AG04450 (cell line): Measurements from ENCODE around the gene ITGA11. TPM values are rescaled to one million over a fixed set of nuclear protein-coding genes. Genes with fewer than 3 reads are reported as not detected.

Experiments
- CTCF ChIA-PET: fragments of 300-600, 350-600 bp; formaldehyde crosslinking; extraction: SDS; loops from one replicate; lab custom pipeline; 2022; ENCODE audit warnings: antibody characterized with exemption, inconsistent platforms; lab: Charles Lee
- POLR2A ChIA-PET: fragments of 350-600 bp; formaldehyde crosslinking; extraction: SDS; loops from one replicate; lab custom pipeline; 2021; ENCODE audit warnings: antibody characterized with exemption, inconsistent platforms; lab: Yijun Ruan, JAX
- DNase-seq: peaks from one replicate; pipeline ENCODE4 v3.0.0-alpha.2; 2011; ENCODE audit warnings: low read depth, low spot score
- H3K27ac ChIP-seq: one replicate; pipeline ENCODE4 v1.5.1; 2012; ENCODE audit warnings: low read depth, low read length, control low read depth
- H3K27me3 ChIP-seq: one replicate; pipeline ENCODE4 v1.6.0; 2012; ENCODE audit warnings: low read length; ENCODE audit not compliant: control insufficient read depth, insufficient read depth
- H3K4me3 ChIP-seq: 2 replicates; pipeline ENCODE4 v1.5.1; 2011; ENCODE audit warnings: mild to moderate bottlenecking, low read depth, low read length, control low read depth
- H3K9me3 ChIP-seq: 2 replicates; pipeline ENCODE4 v1.5.1; 2012; ENCODE audit warnings: low read length; ENCODE audit not compliant: control insufficient read depth, insufficient read depth
- CTCF ChIP-seq: IDR thresholded peaks from 2 replicates; pipeline ENCODE4 v1.5.1; 2011; ENCODE audit warnings: low read depth, low read length, control low read depth, inconsistent platforms
- polyA plus RNA-seq: library from polyadenylated mRNA; depleted of rRNA; stranded (reverse); fragments of >200 nt; gene quantifications from 2 replicates; pipeline ENCODE4 v1.2.3, GENCODE V29; 2011

Gene ITGA11
- polyA plus RNA-seq, 1 experiment: 24.0 TPM

GRCh38 chr15:68412218-68412617, 19.7 kb downstream of the ITGA11 start:
- no peak for TF ChIP-seq CTCF
- H3K9me3 ChIP-seq: no peaks in the 10 kb centered on the region
- H3K27me3 ChIP-seq: no peaks in the 10 kb centered on the region
- CTCF ChIA-PET: interaction anchor here (1.2 kb wide), 1 partner anchor 28 kb away, joined by 4 read pairs; no protein-coding TSS in a partner anchor
- no peak overlapping the region for H3K4me3 ChIP-seq
- POLR2A ChIA-PET: no interaction called here
- no peak overlapping the region for H3K27ac ChIP-seq
- no peak for DNase-seq

GRCh38 chr15:68411735-68412134, 20.2 kb downstream of the ITGA11 start:
- Histone ChIP-seq H3K4me3 (no peak overlapping the region), H3K27ac (no peak overlapping the region), H3K9me3 (no peaks in the 10 kb centered on the region), H3K27me3 (no peaks in the 10 kb centered on the region)
- no peak for DNase-seq
- TF ChIP-seq CTCF: no peak
- ChIA-PET POLR2A (no interaction called here), CTCF (interaction anchor here (1.5 kb wide), 1 partner anchor 138 kb away, joined by 6 read pairs; no protein-coding TSS in a partner anchor)

- Histone ChIP-seq H3K27ac (no peak overlapping the region), H3K27me3 (no peaks in the 10 kb centered on the region), H3K9me3 (no peaks in the 10 kb centered on the region), H3K4me3 (no peak overlapping the region)
- TF ChIP-seq CTCF: no peak
- CTCF ChIA-PET: interaction anchor here (1.5 kb wide), 1 partner anchor 139 kb away, joined by 6 read pairs; no protein-coding TSS in a partner anchor
- no peak for DNase-seq
- POLR2A ChIA-PET: no interaction called here
These were observed 20.7 kb downstream of the ITGA11 start for GRCh38 chr15:68411343-68411675.

GRCh38 chr15:68410466-68411342, 21.3 kb downstream of the ITGA11 start:
- H3K27me3 ChIP-seq: no peaks in the 10 kb centered on the region
- ChIA-PET CTCF (interaction anchor here (0.5 to 1.5 kb wide), 2 partner anchors 140 to 263 kb away, joined by 6 to 11 read pairs; no protein-coding TSS in a partner anchor), POLR2A (no interaction called here)
- no peak overlapping the region for H3K27ac ChIP-seq
- H3K9me3 ChIP-seq: no peaks in the 10 kb centered on the region
- no peak for DNase-seq
- no peak overlapping the region for H3K4me3 ChIP-seq
- no peak for TF ChIP-seq CTCF

GRCh38 chr15:68409736-68410370, 22.1 kb downstream of the ITGA11 start:
- Histone ChIP-seq H3K27ac (no peak overlapping the region), H3K27me3 (no peaks in the 10 kb centered on the region), H3K9me3 (no peaks in the 10 kb centered on the region), H3K4me3 (no peak overlapping the region)
- DNase-seq: no peak
- no peak for TF ChIP-seq CTCF
- POLR2A ChIA-PET: interaction anchor here (0.6 kb wide), 1 partner anchor 100 kb away, joined by 4 read pairs; no protein-coding TSS in a partner anchor
- CTCF ChIA-PET: no interaction called here
